Neural cell (in vitro differentiated cells): ENCODE results near the gene ERMARD. TPM values are rescaled to one million over a fixed set of nuclear protein-coding genes. Genes with fewer than 3 reads are reported as not detected.

Experiments used
- H2AFZ ChIP-seq: fragments of 200-600, 300-800 bp; sonication (generic), shearing (Covaris generic); 2 replicates; pipeline ENCODE4 v1.6.0; 2014; ENCODE audit warnings: low read depth, mild to moderate bottlenecking, antibody characterized with exemption, low read length, moderate library complexity
- H3F3A ChIP-seq: fragments of 200-600 bp; shearing (Covaris generic); 2 replicates; pipeline ENCODE4 v1.6.1; 2016; ENCODE audit warnings: mild to moderate bottlenecking, moderate library complexity, mixed read lengths, antibody characterized with exemption, low read length; ENCODE audit not compliant: insufficient read depth, poor library complexity, severe bottlenecking
- H3K27ac ChIP-seq: fragments of 200-600, 300-800 bp; sonication (generic), shearing (Covaris generic); 2 replicates; pipeline ENCODE4 v1.5.1; 2014; ENCODE audit warnings: mild to moderate bottlenecking, low read length, moderate library complexity
- H3K27me3 ChIP-seq: fragments of 300-800, 200-600 bp; sonication (generic), shearing (Covaris generic); 2 replicates; pipeline ENCODE4 v1.6.0; 2014; ENCODE audit warnings: mild to moderate bottlenecking, low read depth, low read length, moderate library complexity; ENCODE audit not compliant: insufficient read depth
- H3K36me3 ChIP-seq: fragments of 300-800, 200-600 bp; sonication (generic), shearing (Covaris generic); 2 replicates; pipeline ENCODE4 v1.5.1; 2014; ENCODE audit warnings: mild to moderate bottlenecking, antibody characterized with exemption, low read length, moderate library complexity; ENCODE audit not compliant: insufficient read depth
- H3K4me2 ChIP-seq: fragments of 300-800, 200-600 bp; sonication (generic), shearing (Covaris generic); 2 replicates; pipeline ENCODE4 v1.6.0; 2014; ENCODE audit warnings: mild to moderate bottlenecking, low read length
- H3K4me3 ChIP-seq: fragments of 300-800, 200-600 bp; sonication (generic), shearing (Covaris generic); 2 replicates; pipeline ENCODE4 v1.5.1; 2014; ENCODE audit warnings: mild to moderate bottlenecking, low read length, moderate library complexity
- H3K79me2 ChIP-seq: fragments of 200-600 bp; shearing (Covaris generic); replicated peaks from 2 replicates; pipeline ENCODE4 v1.6.0; 2014; ENCODE audit warnings: mild to moderate bottlenecking, low read length, moderate library complexity; ENCODE audit not compliant: insufficient read depth
- H3K9ac ChIP-seq: fragments of 300-800, 200-600 bp; sonication (generic), shearing (Covaris generic); 2 replicates; pipeline ENCODE4 v1.6.1; 2016; ENCODE audit warnings: mild to moderate bottlenecking, low read length, mixed read lengths
- H3K9me2 ChIP-seq: fragments of 200-600 bp; shearing (Covaris generic); 2 replicates; pipeline ENCODE4 v1.6.1; 2016; ENCODE audit warnings: mild to moderate bottlenecking, low read length, mixed read lengths; ENCODE audit not compliant: insufficient read depth
- H3K9me3 ChIP-seq: fragments of 200-600, 300-800 bp; sonication (generic), shearing (Covaris generic); 2 replicates; pipeline ENCODE4 v1.6.1; 2016; ENCODE audit warnings: mild to moderate bottlenecking, mixed run types, low read length, moderate library complexity, mixed read lengths
- H4K20me1 ChIP-seq: fragments of 200-600 bp; shearing (Covaris generic); 2 replicates; pipeline ENCODE4 v1.6.1; 2016; ENCODE audit warnings: mild to moderate bottlenecking, mixed run types; ENCODE audit not compliant: insufficient read depth
- CTCF ChIP-seq: fragments of 450-650 bp; IDR thresholded peaks from 2 replicates; pipeline ENCODE4 v1.5.1; 2014; ENCODE audit warnings: antibody characterized with exemption, mild to moderate bottlenecking, moderate library complexity; ENCODE audit not compliant: poor library complexity, severe bottlenecking
- EP300 ChIP-seq: fragments of 450-650 bp; conservative IDR thresholded peaks from 2 replicates; pipeline ENCODE4 v1.6.1; 2014; ENCODE audit warnings: antibody characterized with exemption, mild to moderate bottlenecking, moderate library complexity; ENCODE audit not compliant: poor library complexity, severe bottlenecking
- EZH2 ChIP-seq: fragments of 200-600, 300-800 bp; shearing (Covaris generic), sonication (generic); IDR thresholded peaks from 2 replicates; pipeline ENCODE4 v1.6.1; 2014; ENCODE audit warnings: antibody characterized with exemption, low read length, borderline replicate concordance, mild to moderate bottlenecking; ENCODE audit not compliant: insufficient read depth, poor library complexity, severe bottlenecking
- MXI1 ChIP-seq: fragments of 450-650 bp; conservative IDR thresholded peaks from 2 replicates; pipeline ENCODE4 v1.6.1; 2014; ENCODE audit warnings: antibody characterized with exemption, mild to moderate bottlenecking; ENCODE audit not compliant: poor library complexity, severe bottlenecking
- POLR2AphosphoS5 ChIP-seq: IDR thresholded peaks from 2 replicates; pipeline ENCODE4 v1.6.1; 2012
- RAD21 ChIP-seq: fragments of 450-650 bp; conservative IDR thresholded peaks from 2 replicates; pipeline ENCODE4 v1.6.1; 2014; ENCODE audit warnings: antibody characterized with exemption, mild to moderate bottlenecking, moderate library complexity
- REST ChIP-seq: IDR thresholded peaks from 2 replicates; pipeline ENCODE4 v1.6.1; 2012; ENCODE audit warnings: borderline replicate concordance
- SMC3 ChIP-seq: fragments of 450-650 bp; conservative IDR thresholded peaks from 2 replicates; pipeline ENCODE4 v1.6.1; 2014; ENCODE audit warnings: antibody characterized with exemption, mild to moderate bottlenecking, moderate library complexity; ENCODE audit not compliant: poor library complexity
- TAF1 ChIP-seq: IDR thresholded peaks from 2 replicates; pipeline ENCODE4 v1.6.1; 2012; ENCODE audit warnings: low read depth
- polyA plus RNA-seq: library from polyadenylated mRNA; depleted of rRNA; stranded (reverse); fragments of >200 nt; gene quantifications from 2 replicates; pipeline ENCODE4 v1.2.3, GENCODE V29; 2014

ERMARD gene
- polyA plus RNA-seq, 1 donor from 2014 or later = 51.2 TPM

GRCh38 chr6:169807699-169808607 is 56.5 kb downstream of the ERMARD start:
- H3K9me3 ChIP-seq = no peaks in the 10 kb centered on the region
- no peak overlapping the region for H3K27ac ChIP-seq
- TF ChIP-seq POLR2AphosphoS5 (no peak), SMC3 (no peak), CTCF (no peak), TAF1 (no peak), RAD21 (no peak), REST (no peak), EP300 (no peak), MXI1 (no peak), EZH2 (no peak)
- no peak overlapping the region for H2AFZ ChIP-seq
- H3F3A ChIP-seq = no peaks in the 10 kb centered on the region
- no peaks in the 10 kb centered on the region for H3K79me2 ChIP-seq
- H4K20me1 ChIP-seq = no peaks in the 10 kb centered on the region
- H3K4me3 ChIP-seq = no peak overlapping the region
- H3K4me2 ChIP-seq = no peak overlapping the region
- H3K36me3 ChIP-seq = no peaks in the 10 kb centered on the region
- H3K9me2 ChIP-seq = no peaks in the 10 kb centered on the region
- no peak overlapping the region for H3K9ac ChIP-seq
- no peaks in the 10 kb centered on the region for H3K27me3 ChIP-seq

GRCh38 chr6:169808608-169808967 is 57.2 kb downstream of the ERMARD start:
- H3K27ac ChIP-seq = no peak overlapping the region
- no peaks in the 10 kb centered on the region for H3K36me3 ChIP-seq
- peaks cover under 1% of the 10 kb centered on the region for H3K9me3 ChIP-seq

More at GRCh38 chr6:169808608-169808967, 57.2 kb downstream of the ERMARD start:
- no peaks in the 10 kb centered on the region for H3K9me2 ChIP-seq
- no peak overlapping the region for H3K9ac ChIP-seq
- no peaks in the 10 kb centered on the region for H3K79me2 ChIP-seq
- no peak overlapping the region for H3K4me3 ChIP-seq
- H3K4me2 ChIP-seq = no peak overlapping the region
- no peaks in the 10 kb centered on the region for H3K27me3 ChIP-seq
- no peak overlapping the region for H2AFZ ChIP-seq
- H4K20me1 ChIP-seq = no peaks in the 10 kb centered on the region
- TF ChIP-seq EP300 = no peak
- TF ChIP-seq REST = no peak
- no peak for TF ChIP-seq POLR2AphosphoS5
- TF ChIP-seq CTCF = no peak
- TF ChIP-seq TAF1 = no peak
- no peak for TF ChIP-seq SMC3
- no peak for TF ChIP-seq EZH2
- TF ChIP-seq MXI1 = no peak
- no peak for TF ChIP-seq RAD21
- no peaks in the 10 kb centered on the region for H3F3A ChIP-seq
